GM20000 (cell line): ENCODE measurements around the gene ADD2.

Experiments
- DNase-seq: peaks from one replicate; pipeline ENCODE4 v3.0.0; 2012; ENCODE audit warnings: low spot score
- CTCF ChIP-seq: IDR thresholded peaks from 2 replicates; pipeline ENCODE4 v1.5.1; 2012; ENCODE audit warnings: mild to moderate bottlenecking, control low read depth; ENCODE audit errors: extremely low read depth, missing control alignments

ADD2 gene

GRCh38 chr2:70738159-70738558 lies 29.8 kb downstream of the ADD2 start:
- TF ChIP-seq CTCF, result no peak
- DNase-seq, result no peak

GRCh38 chr2:70735071-70735470 lies 32.9 kb downstream of the ADD2 start:
- TF ChIP-seq CTCF, result no peak

GRCh38 chr2:70733646-70734180 lies 34.3 kb downstream of the ADD2 start:
- no peak for TF ChIP-seq CTCF
- no peak for DNase-seq

More at GRCh38 chr2:70735071-70735470, 32.9 kb downstream of the ADD2 start:
- DNase-seq, result no peak

GRCh38 chr2:70732766-70733645 lies 35.0 kb downstream of the ADD2 start:
- no peak for DNase-seq
- TF ChIP-seq CTCF, result no peak

- no peak for DNase-seq
- TF ChIP-seq CTCF, result no peak
Measured at GRCh38 chr2:70730730-70731129, 37.3 kb downstream of the ADD2 start.

- TF ChIP-seq CTCF, result no peak
- DNase-seq, result no peak
Measured at GRCh38 chr2:70729647-70730046, 38.4 kb downstream of the ADD2 start.

- TF ChIP-seq CTCF, result no peak
- DNase-seq, result no peak
Measured at GRCh38 chr2:70728128-70728527, 39.9 kb downstream of the ADD2 start.
